SW 1271 (cell line): ENCODE measurements around the gene ATG9B.

ENCODE experiments used
- DNase-seq, 2 experiments: peaks; one replicate each; lab custom pipeline; 2025; lab: John Stamatoyannopoulos, UW

The ATG9B gene

GRCh38 chr7:150966002-150966401, 58.3 kb downstream of the ATG9B start:
- DNase-seq: no peak

GRCh38 chr7:150965273-150965830, 58.9 kb downstream of the ATG9B start:
- DNase-seq: no peak
